Testis (tissue), 2 donors: ENCODE measurements around the gene MYH14.

ENCODE experiments used
- POLR2A ChIP-seq: fragments of 450-650 bp; IDR thresholded peaks from one replicate; pipeline ENCODE4 v1.6.1; 2017; ENCODE audit warnings: antibody characterized with exemption, mild to moderate bottlenecking, moderate library complexity
- TF ChIP-seq, protein P1 (sequence below), 3 experiments: fragments of 450-650 bp in 2 of 3; fragments of 200-600 bp in 1 of 3; sonication (generic) in 1 of 3; IDR thresholded peaks; one replicate each; pipeline ENCODE4 v1.5.1; 2016 to 2019; ENCODE audit warnings: antibody characterized with exemption in 3 of 3, mild to moderate bottlenecking in 2 of 3, moderate library complexity in 1 of 3

DNA sequence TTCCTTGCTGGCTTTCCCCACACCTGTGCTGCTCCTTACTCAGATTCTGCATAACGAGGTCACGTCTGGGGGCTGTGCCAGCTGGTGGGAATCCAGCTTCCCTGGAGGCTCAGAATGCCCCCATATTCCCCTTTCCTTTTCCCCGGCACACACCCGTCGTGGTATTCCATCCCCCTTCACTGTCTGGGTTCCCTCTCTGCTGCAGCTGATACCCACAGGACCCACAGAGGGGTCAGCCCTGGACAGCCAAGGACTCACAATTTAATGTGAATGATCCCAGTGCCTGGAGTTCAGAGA, 4.2 kb upstream of the MYH14 start:
- TF ChIP-seq, protein P1, sequence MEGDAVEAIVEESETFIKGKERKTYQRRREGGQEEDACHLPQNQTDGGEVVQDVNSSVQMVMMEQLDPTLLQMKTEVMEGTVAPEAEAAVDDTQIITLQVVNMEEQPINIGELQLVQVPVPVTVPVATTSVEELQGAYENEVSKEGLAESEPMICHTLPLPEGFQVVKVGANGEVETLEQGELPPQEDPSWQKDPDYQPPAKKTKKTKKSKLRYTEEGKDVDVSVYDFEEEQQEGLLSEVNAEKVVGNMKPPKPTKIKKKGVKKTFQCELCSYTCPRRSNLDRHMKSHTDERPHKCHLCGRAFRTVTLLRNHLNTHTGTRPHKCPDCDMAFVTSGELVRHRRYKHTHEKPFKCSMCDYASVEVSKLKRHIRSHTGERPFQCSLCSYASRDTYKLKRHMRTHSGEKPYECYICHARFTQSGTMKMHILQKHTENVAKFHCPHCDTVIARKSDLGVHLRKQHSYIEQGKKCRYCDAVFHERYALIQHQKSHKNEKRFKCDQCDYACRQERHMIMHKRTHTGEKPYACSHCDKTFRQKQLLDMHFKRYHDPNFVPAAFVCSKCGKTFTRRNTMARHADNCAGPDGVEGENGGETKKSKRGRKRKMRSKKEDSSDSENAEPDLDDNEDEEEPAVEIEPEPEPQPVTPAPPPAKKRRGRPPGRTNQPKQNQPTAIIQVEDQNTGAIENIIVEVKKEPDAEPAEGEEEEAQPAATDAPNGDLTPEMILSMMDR (IDR thresholded peaks at IDR 0.05): no peak
- TF ChIP-seq POLR2A: no peak
